Caco-2 (cell line): ENCODE data around the gene TTC9. TPM values are rescaled to one million over a fixed set of nuclear protein-coding genes. Genes with fewer than 3 reads are reported as not detected.

Source experiments
- Bru-seq: library from RNA; stranded (reverse); fragments of 400-500 nt; gene quantifications from one replicate; lab custom pipeline; 2021; lab: Mats Ljungman, UMichigan
- BruChase-seq, 2 experiments: library from RNA; stranded (reverse); fragments of 400-500 nt; gene quantifications; one replicate each; lab custom pipeline; 2021; lab: Mats Ljungman, UMichigan
- BruUV-seq: library from RNA; stranded (reverse); fragments of 400-500 nt; replicated peaks from 2 replicates; lab custom pipeline; 2021; lab: Mats Ljungman, UMichigan
- CTCF ChIA-PET: fragments of 300-600 bp; sonication (Branson Sonifier 250); formaldehyde crosslinking; loops from one replicate; lab custom pipeline; 2022; ENCODE audit warnings: antibody characterized with exemption; lab: Charles Lee
- POLR2A ChIA-PET: fragments of 300-600 bp; sonication (Branson Sonifier 250); formaldehyde crosslinking; loops from one replicate; lab custom pipeline; 2022; ENCODE audit warnings: antibody characterized with exemption; lab: Charles Lee
- DNase-seq, 2 experiments: peaks; one replicate each; pipeline versions ENCODE4 v3.0.0 to v3.0.0-alpha.2; 2020 to 2022
- H3K27me3 ChIP-seq: replicated peaks from 2 replicates; pipeline ENCODE4 v1.6.0; 2011; ENCODE audit warnings: low read length; ENCODE audit not compliant: control insufficient read depth, insufficient read depth
- H3K36me3 ChIP-seq: 2 replicates; pipeline ENCODE4 v1.5.1; 2011; ENCODE audit warnings: low read length; ENCODE audit not compliant: control insufficient read depth, insufficient read depth
- H3K4me1 ChIP-seq: fragments of 250-450 bp; sonication (Bioruptor Pico); 2 replicates; pipeline ENCODE4 v1.5.1; 2020; ENCODE audit warnings: mild to moderate bottlenecking
- H3K4me3 ChIP-seq: 2 replicates; pipeline ENCODE4 v1.5.1; 2011; ENCODE audit warnings: low read depth, mild to moderate bottlenecking, control low read depth, low read length
- H3K9me3 ChIP-seq: fragments of 250-450 bp; sonication (Bioruptor Pico); 2 replicates; pipeline ENCODE4 v1.5.1; 2020; ENCODE audit warnings: mild to moderate bottlenecking, moderate library complexity
- H3K27ac Mint-ChIP-seq: one replicate; pipeline ENCODE4 v1.8.0; 2022; ENCODE audit warnings: mixed read lengths; ENCODE audit not compliant: unreplicated experiment
- H3K27me3 Mint-ChIP-seq: one replicate; pipeline ENCODE4 v1.8.0; 2022; ENCODE audit warnings: mixed read lengths; ENCODE audit not compliant: insufficient read depth, unreplicated experiment
- H3K36me3 Mint-ChIP-seq: one replicate; pipeline ENCODE4 v1.8.0; 2022; ENCODE audit warnings: mild to moderate bottlenecking, mixed read lengths; ENCODE audit not compliant: insufficient read depth, unreplicated experiment
- H3K4me1 Mint-ChIP-seq: one replicate; pipeline ENCODE4 v1.8.0; 2022; ENCODE audit warnings: low read depth, mixed read lengths; ENCODE audit not compliant: unreplicated experiment
- H3K4me3 Mint-ChIP-seq: one replicate; pipeline ENCODE4 v1.8.0; 2022; ENCODE audit warnings: mild to moderate bottlenecking, moderate library complexity, mixed read lengths; ENCODE audit not compliant: unreplicated experiment
- H3K9me3 Mint-ChIP-seq: one replicate; pipeline ENCODE4 v1.8.0; 2022; ENCODE audit warnings: mixed read lengths; ENCODE audit not compliant: unreplicated experiment
- intact Hi-C: fragments of 100-400 bp; cut with micrococcal nuclease; formaldehyde crosslinking; loops from one replicate; pipeline ENCODE4 v1.10.0; 2022; ENCODE audit not compliant: unreplicated experiment
- long read RNA-seq: library from polyadenylated mRNA; stranded (forward); transcript quantifications from one replicate; pipeline ENCODE4 v2.0.0, GENCODE V29; 2022
- total RNA-seq: library from RNA; stranded (reverse); gene quantifications from 2 replicates; pipeline ENCODE4 v1.2.3, GENCODE V29; 2022
- TF ChIP-seq, protein P1 (sequence below), 2 experiments: fragments of 200-600 bp in 1 of 2; IDR thresholded peaks; 1 replicate in 1 of 2; 2 replicates in 1 of 2; pipeline versions ENCODE4 v1.5.1 to v1.8.0; 2011 to 2022; ENCODE audit warnings: antibody characterized with exemption in 1 of 2, control low read depth in 1 of 2, inconsistent platforms in 1 of 2, low read depth in 1 of 2, low read length in 1 of 2, mild to moderate bottlenecking in 1 of 2, moderate library complexity in 1 of 2; ENCODE audit not compliant: insufficient read depth in 1 of 2, severe bottlenecking in 1 of 2, unreplicated experiment in 1 of 2

Gene TTC9
- 3.9 and 4.6 TPM in 2 replicates for total RNA-seq
- percentile 53 among the genes with signal in this experiment for Bru-seq, nascent RNA
- percentile 55 among the genes with signal in this experiment for BruChase-seq, experiment 1, labeled RNA remaining after a 2-hour chase
- percentile 47 among the genes with signal in this experiment for BruChase-seq, experiment 2, labeled RNA remaining after a 6-hour chase
- long read RNA-seq, full-length matches to known transcripts = 12 of 16 reads
- long read RNA-seq, partial matches to known transcripts = 0 of 16 reads
- long read RNA-seq, other reads (novel, unspliced or antisense) = 4 of 16 reads

DNA sequence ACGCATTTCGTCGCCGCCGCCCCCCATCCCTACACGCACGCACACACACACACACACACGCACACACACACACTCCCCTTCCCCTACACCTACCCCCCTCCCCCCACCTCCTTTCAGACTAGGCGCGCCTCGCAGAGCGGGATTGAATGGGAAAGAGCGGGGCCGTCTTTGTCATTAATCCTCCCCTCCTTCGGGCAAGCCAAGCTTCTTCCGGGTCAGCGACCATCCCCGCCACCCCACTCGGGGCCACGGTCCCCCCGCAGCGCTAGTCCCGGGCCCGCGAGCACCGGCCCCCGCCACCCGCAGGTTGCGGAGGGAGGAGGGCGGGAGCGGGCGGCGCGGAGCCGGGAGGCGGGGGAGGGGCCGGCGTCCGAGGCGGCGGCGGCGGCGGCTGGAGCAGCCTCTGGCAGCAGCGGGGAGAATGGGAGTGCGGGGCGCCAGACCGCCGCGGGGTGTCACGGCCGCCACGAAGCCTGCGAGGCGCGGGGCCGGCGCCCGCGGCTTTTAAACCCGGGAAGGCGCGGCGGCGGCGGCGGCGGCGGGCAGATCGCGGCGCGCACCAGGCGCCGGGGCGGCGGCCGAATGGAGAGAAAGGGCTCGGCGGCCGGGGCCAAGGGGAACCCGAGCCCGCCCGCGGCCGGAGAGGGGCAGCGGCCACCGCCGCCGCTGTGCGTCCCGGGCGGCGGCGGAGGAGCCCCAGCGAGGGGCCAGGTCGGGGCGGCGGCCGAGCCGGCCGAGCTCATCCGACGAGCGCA, at the start of gene TTC9:
Gene TTC9, plus strand, starts transcription at position 369 of the 755 bp plus-strand sequence. Its CDS starts 214 bp downstream, at position 583.
- Histone ChIP-seq H3K36me3 (no peaks in the 10 kb centered on the region), H3K4me3 (peak within 1 kb of the TSS; percentile 84), H3K4me1 (peaks cover 6% of the 10 kb centered on the region; the same call in 1 of the 2 replicates), H3K27me3 (no peaks in the 10 kb centered on the region), H3K9me3 (no peaks in the 10 kb centered on the region)
- DNase-seq = peak in 1 of 2 experiments; percentile 60
- Mint-ChIP-seq H3K4me3 (peak within 1 kb of the TSS; percentile 91), H3K4me1 (peaks cover 13% of the 10 kb centered on the region), H3K27ac (peak within 1 kb of the TSS; percentile 37), H3K27me3 (peaks cover 4% of the 10 kb centered on the region), H3K36me3 (no peaks in the 10 kb centered on the region), H3K9me3 (no peaks in the 10 kb centered on the region)
- BruUV-seq = no TSS peak
- POLR2A ChIA-PET = interaction anchor here (0.6 kb wide), 1 partner anchor 163 kb away, joined by 3 read pairs; no protein-coding TSS in a partner anchor
- intact Hi-C loops = loop anchor here (1.0 to 5.0 kb wide), 4 partner anchors 23 to 166 kb away; partner anchors contain the start of gene MAP3K9
- CTCF ChIA-PET = interaction anchor here (0.9 kb wide), 2 partner anchors 74 to 169 kb away, joined by 3 to 4 read pairs; no protein-coding TSS in a partner anchor
- TF ChIP-seq, protein P1, sequence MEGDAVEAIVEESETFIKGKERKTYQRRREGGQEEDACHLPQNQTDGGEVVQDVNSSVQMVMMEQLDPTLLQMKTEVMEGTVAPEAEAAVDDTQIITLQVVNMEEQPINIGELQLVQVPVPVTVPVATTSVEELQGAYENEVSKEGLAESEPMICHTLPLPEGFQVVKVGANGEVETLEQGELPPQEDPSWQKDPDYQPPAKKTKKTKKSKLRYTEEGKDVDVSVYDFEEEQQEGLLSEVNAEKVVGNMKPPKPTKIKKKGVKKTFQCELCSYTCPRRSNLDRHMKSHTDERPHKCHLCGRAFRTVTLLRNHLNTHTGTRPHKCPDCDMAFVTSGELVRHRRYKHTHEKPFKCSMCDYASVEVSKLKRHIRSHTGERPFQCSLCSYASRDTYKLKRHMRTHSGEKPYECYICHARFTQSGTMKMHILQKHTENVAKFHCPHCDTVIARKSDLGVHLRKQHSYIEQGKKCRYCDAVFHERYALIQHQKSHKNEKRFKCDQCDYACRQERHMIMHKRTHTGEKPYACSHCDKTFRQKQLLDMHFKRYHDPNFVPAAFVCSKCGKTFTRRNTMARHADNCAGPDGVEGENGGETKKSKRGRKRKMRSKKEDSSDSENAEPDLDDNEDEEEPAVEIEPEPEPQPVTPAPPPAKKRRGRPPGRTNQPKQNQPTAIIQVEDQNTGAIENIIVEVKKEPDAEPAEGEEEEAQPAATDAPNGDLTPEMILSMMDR (IDR thresholded peaks at IDR 0.05; ENCODE audit: insufficient read depth in 1 of 2, low read depth in 1 of 2, low read length in 1 of 2, severe bottlenecking in 1 of 2, unreplicated experiment in 1 of 2) = no peak

DNA sequence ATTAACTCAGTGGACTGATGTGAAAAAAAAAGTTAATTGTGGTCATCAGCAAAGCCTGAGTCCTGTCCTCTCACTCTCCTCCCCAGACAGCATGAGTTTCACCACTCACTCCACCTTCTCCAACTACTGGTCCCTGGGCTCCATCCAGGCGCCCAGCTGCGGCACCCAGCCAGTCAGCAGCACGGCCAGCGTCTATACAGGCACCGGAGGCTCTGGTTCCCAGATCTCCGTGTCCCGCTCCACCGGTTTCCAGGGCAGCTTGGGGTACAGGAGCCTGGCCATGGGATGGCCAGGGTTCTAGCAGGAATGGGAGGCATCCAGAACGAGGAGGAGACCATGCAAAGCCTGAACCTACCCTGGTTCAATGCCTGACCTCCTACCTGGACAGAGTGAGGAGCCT, 47.3 kb upstream of the TTC9 start:
- ChIA-PET CTCF (no interaction called here), POLR2A (no interaction called here)
- no TSS peak for BruUV-seq
- no peaks in the 10 kb centered on the region for H3K27me3 ChIP-seq
- Mint-ChIP-seq H3K9me3 (no peaks in the 10 kb centered on the region), H3K4me3 (no peak overlapping the region), H3K27me3 (no peaks in the 10 kb centered on the region), H3K36me3 (peaks cover 53% of the 10 kb centered on the region), H3K4me1 (peaks cover 5% of the 10 kb centered on the region), H3K27ac (no peak overlapping the region)
- intact Hi-C loops = no loop called here
- TF ChIP-seq, protein P1 (IDR thresholded peaks at IDR 0.05; ENCODE audit: insufficient read depth in 1 of 2, low read depth in 1 of 2, low read length in 1 of 2, severe bottlenecking in 1 of 2, unreplicated experiment in 1 of 2) = no peak
- H3K36me3 ChIP-seq = peaks cover 1% of the 10 kb centered on the region
- no peak overlapping the region for H3K4me3 ChIP-seq
- H3K4me1 ChIP-seq = no peaks in the 10 kb centered on the region
- no peaks in the 10 kb centered on the region for H3K9me3 ChIP-seq
- DNase-seq = no peak

DNA sequence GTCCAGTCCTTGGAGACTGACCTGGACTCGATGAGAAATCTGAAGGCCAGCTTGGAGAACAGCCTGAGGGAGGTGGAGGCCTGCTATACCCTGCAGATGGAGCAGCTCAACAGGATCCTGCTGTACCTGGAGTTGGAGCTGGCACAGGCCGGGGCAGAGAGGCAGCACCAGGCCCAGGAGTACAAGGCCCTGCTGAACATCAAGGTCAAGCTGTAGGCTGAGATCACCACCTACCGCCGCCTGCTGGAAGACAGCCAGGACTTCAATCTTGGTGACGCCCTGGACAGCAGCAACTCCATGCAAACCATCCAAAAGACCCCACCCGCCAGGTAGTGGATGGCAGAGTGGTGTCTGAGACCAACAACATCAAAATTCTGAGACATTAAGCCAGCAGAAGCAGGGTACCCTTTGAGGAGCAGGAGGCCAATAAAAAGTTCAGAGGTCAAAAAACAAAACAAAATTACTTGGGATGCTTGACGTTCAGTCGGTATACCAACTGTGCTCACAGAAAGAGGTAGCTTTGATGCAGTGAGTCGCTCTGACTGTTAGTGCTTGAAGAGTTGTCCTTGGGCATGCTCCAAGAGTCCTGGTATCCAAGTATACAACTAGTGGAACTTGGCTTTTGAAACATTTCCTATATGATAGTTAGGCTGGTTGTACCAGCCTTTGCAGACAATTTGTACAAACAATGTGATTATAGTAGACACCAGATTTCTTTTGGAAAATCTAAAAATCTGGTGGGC, 46.1 kb upstream of the TTC9 start:
- no peak overlapping the region for H3K4me3 Mint-ChIP-seq
- peaks cover 47% of the 10 kb centered on the region for H3K36me3 Mint-ChIP-seq
- peaks cover 8% of the 10 kb centered on the region for H3K4me1 Mint-ChIP-seq
- H3K36me3 ChIP-seq = peaks cover 1% of the 10 kb centered on the region
- H3K9me3 ChIP-seq = no peaks in the 10 kb centered on the region
- DNase-seq = no peak
- POLR2A ChIA-PET = no interaction called here
- H3K27ac Mint-ChIP-seq = no peak overlapping the region
- H3K27me3 Mint-ChIP-seq = no peaks in the 10 kb centered on the region
- no peak overlapping the region for H3K4me3 ChIP-seq
- intact Hi-C loops = no loop called here
- TF ChIP-seq, protein P1 (IDR thresholded peaks at IDR 0.05; ENCODE audit: insufficient read depth in 1 of 2, low read depth in 1 of 2, low read length in 1 of 2, severe bottlenecking in 1 of 2, unreplicated experiment in 1 of 2) = no peak
- BruUV-seq = no TSS peak
- H3K9me3 Mint-ChIP-seq = no peaks in the 10 kb centered on the region
- CTCF ChIA-PET = no interaction called here
- H3K27me3 ChIP-seq = no peaks in the 10 kb centered on the region
- H3K4me1 ChIP-seq = no peaks in the 10 kb centered on the region
